OCI-LY1 (cell line): ENCODE measurements around the gene AGO1.

ENCODE experiments used
- H2AFZ ChIP-seq: fragments of 200-600 bp; sonication (generic), shearing (Covaris generic); 2 replicates; pipeline ENCODE4 v1.6.0; 2014; ENCODE audit warnings: antibody characterized with exemption, mild to moderate bottlenecking, low read length
- H3F3A ChIP-seq: fragments of 200-600 bp; sonication (generic), shearing (Covaris generic); 2 replicates; pipeline ENCODE4 v1.6.0; 2014; ENCODE audit warnings: mild to moderate bottlenecking, antibody characterized with exemption, low read length, moderate library complexity; ENCODE audit not compliant: insufficient read depth
- H3K27ac ChIP-seq: fragments of 200-600 bp; sonication (generic); 2 replicates; pipeline ENCODE4 v1.5.1; 2014; ENCODE audit warnings: low read length, mixed run types, mild to moderate bottlenecking, low read depth; ENCODE audit not compliant: poor library complexity, severe bottlenecking
- H3K27me3 ChIP-seq: fragments of 200-600 bp; sonication (generic); 2 replicates; pipeline ENCODE4 v1.6.0; 2014; ENCODE audit warnings: antibody characterized with exemption, mild to moderate bottlenecking, low read length, moderate library complexity; ENCODE audit not compliant: insufficient read depth
- H3K36me3 ChIP-seq: fragments of 200-600 bp; sonication (generic); 2 replicates; pipeline ENCODE4 v1.6.1; 2014; ENCODE audit warnings: mild to moderate bottlenecking, antibody characterized with exemption, low read length, moderate library complexity, mixed read lengths; ENCODE audit not compliant: insufficient read depth
- H3K4me1 ChIP-seq: fragments of 200-600 bp; sonication (generic); 2 replicates; pipeline ENCODE4 v1.5.1; 2014; ENCODE audit warnings: mild to moderate bottlenecking, low read length, moderate library complexity; ENCODE audit not compliant: insufficient read depth, severe bottlenecking
- H3K4me2 ChIP-seq: fragments of 200-600 bp; sonication (generic), shearing (Covaris generic); 2 replicates; pipeline ENCODE4 v1.6.1; 2014; ENCODE audit warnings: low read length
- H3K4me3 ChIP-seq: fragments of 200-600 bp; sonication (generic); 2 replicates; pipeline ENCODE4 v1.5.1; 2014; ENCODE audit warnings: low read length, low read depth, mild to moderate bottlenecking, mixed read lengths; ENCODE audit not compliant: poor library complexity, severe bottlenecking
- H3K79me2 ChIP-seq: fragments of 200-600 bp; shearing (Covaris generic); 2 replicates; pipeline ENCODE4 v1.6.1; 2016; ENCODE audit warnings: mixed run types, low read length, mixed read lengths; ENCODE audit not compliant: insufficient read depth
- H3K9ac ChIP-seq: fragments of 200-600 bp; sonication (generic), shearing (Covaris generic); 2 replicates; pipeline ENCODE4 v1.6.1; 2014; ENCODE audit warnings: mild to moderate bottlenecking, low read length, mixed read lengths
- H3K9me2 ChIP-seq: fragments of 200-600 bp; sonication (generic), shearing (Covaris generic); 2 replicates; pipeline ENCODE4 v1.6.1; 2014; ENCODE audit warnings: low read depth, mild to moderate bottlenecking, low read length, mixed read lengths
- H3K9me3 ChIP-seq: fragments of 200-600 bp; shearing (Covaris generic); 2 replicates; pipeline ENCODE4 v1.6.1; 2014; ENCODE audit warnings: low read length, mixed read lengths
- H4K20me1 ChIP-seq: fragments of 200-600 bp; sonication (generic), shearing (Covaris generic); 2 replicates; pipeline ENCODE4 v1.6.0; 2016; ENCODE audit warnings: mild to moderate bottlenecking, low read length; ENCODE audit not compliant: insufficient read depth
- CTCF ChIP-seq: fragments of 200-600 bp; sonication (generic), shearing (Covaris generic); IDR thresholded peaks from 2 replicates; pipeline ENCODE4 v1.5.1; 2017; ENCODE audit warnings: mild to moderate bottlenecking, antibody characterized with exemption, low read length, moderate library complexity, mixed read lengths
- EZH2 ChIP-seq: fragments of 200-600 bp; sonication (generic), shearing (Covaris generic); IDR thresholded peaks from 2 replicates; pipeline ENCODE4 v1.8.0; 2017; ENCODE audit warnings: borderline replicate concordance, mixed run types, mild to moderate bottlenecking, antibody characterized with exemption, low read length, moderate library complexity, mixed read lengths

Gene AGO1

DNA sequence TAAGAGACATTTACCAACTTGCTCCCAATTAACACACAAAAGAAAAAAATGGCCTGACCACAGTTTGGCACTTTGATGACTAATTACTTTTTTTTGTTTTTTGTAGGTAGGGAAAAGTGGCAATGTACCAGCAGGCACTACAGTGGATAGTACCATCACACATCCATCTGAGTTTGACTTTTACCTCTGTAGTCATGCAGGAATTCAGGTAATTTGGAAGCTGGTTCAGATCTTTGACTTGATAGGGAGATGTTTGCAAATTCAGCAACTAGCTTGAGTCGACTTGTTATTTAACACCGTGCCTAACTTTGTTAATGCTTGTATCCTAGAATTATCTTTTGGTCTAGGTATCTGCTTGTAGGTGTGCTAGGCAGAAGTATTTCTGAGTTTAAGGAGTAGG, 33.0 kb upstream of the AGO1 start:
- Histone ChIP-seq H3K27me3 (no peaks in the 10 kb centered on the region), H3K36me3 (peaks cover 9% of the 10 kb centered on the region; the same call in 1 of the 2 replicates), H4K20me1 (no peaks in the 10 kb centered on the region), H3F3A (no peaks in the 10 kb centered on the region), H3K9ac (no peak overlapping the region), H3K9me3 (no peaks in the 10 kb centered on the region), H3K4me1 (no peaks in the 10 kb centered on the region), H3K4me2 (no peak overlapping the region), H2AFZ (no peak overlapping the region), H3K27ac (no peak overlapping the region), H3K79me2 (no peaks in the 10 kb centered on the region), H3K4me3 (no peak overlapping the region), H3K9me2 (no peaks in the 10 kb centered on the region)
- TF ChIP-seq CTCF: no peak
- TF ChIP-seq EZH2: no peak

GRCh38 chr1:35850716-35851115, 32.3 kb upstream of the AGO1 start:
- Histone ChIP-seq H3K36me3 (peaks cover 6% of the 10 kb centered on the region; the same call in 1 of the 2 replicates), H3K9me2 (no peaks in the 10 kb centered on the region), H2AFZ (no peak overlapping the region), H3K9ac (no peak overlapping the region), H3F3A (no peaks in the 10 kb centered on the region), H3K9me3 (no peaks in the 10 kb centered on the region), H3K27me3 (no peaks in the 10 kb centered on the region), H3K4me3 (no peak overlapping the region), H3K4me2 (no peak overlapping the region), H3K4me1 (no peaks in the 10 kb centered on the region), H4K20me1 (no peaks in the 10 kb centered on the region), H3K79me2 (no peaks in the 10 kb centered on the region), H3K27ac (no peak overlapping the region)
- TF ChIP-seq EZH2: no peak
- no peak for TF ChIP-seq CTCF

GRCh38 chr1:35851132-35851869, 31.7 kb upstream of the AGO1 start:
- H3K9ac ChIP-seq: no peak overlapping the region
- no peak overlapping the region for H3K4me3 ChIP-seq
- no peak overlapping the region for H2AFZ ChIP-seq
- no peaks in the 10 kb centered on the region for H3K9me3 ChIP-seq
- no peaks in the 10 kb centered on the region for H3K9me2 ChIP-seq
- H4K20me1 ChIP-seq: no peaks in the 10 kb centered on the region
- TF ChIP-seq CTCF: no peak
- no peak for TF ChIP-seq EZH2
- no peaks in the 10 kb centered on the region for H3K27me3 ChIP-seq
- no peak overlapping the region for H3K27ac ChIP-seq
- peaks cover 5% of the 10 kb centered on the region; the same call in 1 of the 2 replicates for H3K36me3 ChIP-seq
- no peak overlapping the region for H3K4me2 ChIP-seq
- no peaks in the 10 kb centered on the region for H3K4me1 ChIP-seq
- H3K79me2 ChIP-seq: no peaks in the 10 kb centered on the region
- no peaks in the 10 kb centered on the region for H3F3A ChIP-seq
